Measurements from ENCODE around the gene FAH.
"Not testable (repeated sequence)": the region's sequence is repeated elsewhere in the genome, so short reads cannot be mapped to it uniquely, and the experiment has no call there.

GRCh38 chr15:80127253-80127652, 25.5 kb upstream of the FAH start:
- TF ChIP-seq CTCF, POLR2A (IDR thresholded peaks at IDR 0.05): not testable (repeated sequence)

All from heart left ventricle (tissue), 13 donors.